Spleen (tissue), 11 donors: ENCODE measurements around the gene P2RY11. TPM values are rescaled to one million over a fixed set of nuclear protein-coding genes. Genes with fewer than 3 reads are reported as not detected.

Experiments used
- DNase-seq: peaks from one replicate; pipeline ENCODE4 v3.0.0-alpha.2; 2020
- H3K27ac ChIP-seq, 8 donors: fragments of 200-600 bp; sonication (generic) in 7 of 8; 1 replicate in 4 of 8; 2 replicates in 4 of 8; pipeline versions ENCODE4 v1.5.0 to v1.8.0; 2016 to 2021; ENCODE audit warnings: inconsistent platforms in 4 of 8, mild to moderate bottlenecking in 4 of 8, moderate library complexity in 1 of 8
- H3K27me3 ChIP-seq, 7 donors: fragments of 200-600 bp; sonication (generic) in 6 of 7; replicated peaks in 1 of 7; 1 replicate in 4 of 7; 2 replicates in 3 of 7; pipeline versions ENCODE4 v1.5.0 to v1.8.0; 2016 to 2021; ENCODE audit warnings: inconsistent platforms in 3 of 7, mild to moderate bottlenecking in 1 of 7
- H3K36me3 ChIP-seq, 6 donors: fragments of 200-600 bp; sonication (generic) in 5 of 6; 1 replicate in 4 of 6; 2 replicates in 2 of 6; pipeline versions ENCODE4 v1.5.0 to v1.8.0; 2016 to 2021; ENCODE audit warnings: inconsistent platforms in 2 of 6
- H3K4me1 ChIP-seq, 6 donors: fragments of 200-600 bp; sonication (generic) in 5 of 6; 1 replicate in 3 of 6; 2 replicates in 3 of 6; pipeline versions ENCODE4 v1.5.0 to v1.8.0; 2016 to 2021; ENCODE audit warnings: inconsistent platforms in 3 of 6
- H3K4me3 ChIP-seq, 8 donors: fragments of 200-600 bp; sonication (generic) in 7 of 8; 1 replicate in 4 of 8; 2 replicates in 4 of 8; pipeline versions ENCODE4 v1.5.0 to v1.8.0; 2016 to 2021; ENCODE audit warnings: inconsistent platforms in 4 of 8, mild to moderate bottlenecking in 4 of 8, moderate library complexity in 2 of 8
- H3K9me3 ChIP-seq, 8 donors: fragments of 200-600 bp; sonication (generic) in 7 of 8; 1 replicate in 4 of 8; 2 replicates in 4 of 8; pipeline versions ENCODE4 v1.5.0 to v1.8.0; 2016 to 2021; ENCODE audit warnings: inconsistent platforms in 4 of 8
- POLR2A ChIP-seq, 3 donors: fragments of 450-650 bp; IDR thresholded peaks; one replicate each; pipeline ENCODE4 v1.5.1; 2017; ENCODE audit warnings: antibody characterized with exemption in 3 of 3, mild to moderate bottlenecking in 1 of 3
- POLR2AphosphoS5 ChIP-seq, 3 donors: sonication (generic); formaldehyde crosslinking; IDR thresholded peaks; one replicate each; pipeline ENCODE4 v1.5.1; 2017; ENCODE audit warnings: antibody characterized with exemption in 3 of 3
- WGBS, 5 donors: extraction: QIAGEN DNeasy Blood & Tissue Kit in 3 of 5; methylation state at CpG; one replicate each; pipeline versions ENCODE4 v1.1.5 to v1.1.7; 2013 to 2018; 5-methylcytosine and 5-hydroxymethylcytosine counted together
- intact Hi-C: fragments of 100-400 bp; cut with DNase I; formaldehyde crosslinking; loops from one replicate; pipeline ENCODE4 v1.15.0; 2023; ENCODE audit warnings: low total_unique reads
- polyA plus RNA-seq, 3 donors: library from polyadenylated mRNA; stranded (reverse); fragments of 200-250 nt; gene quantifications; one replicate each; pipeline ENCODE4 v1.2.1, GENCODE V29; 2013
- total RNA-seq, 7 donors: library from RNA; depleted of rRNA in 3 of 7; stranded (reverse); fragments of >200 nt in 3 of 7; fragmentation: NEBNext Ultra II Directional in 4 of 7; extraction: Animal tissue kit (Norgen Biotek cat#: 25700) in 4 of 7; gene quantifications; one replicate each; pipeline versions ENCODE4 v1.1.0 to v1.2.1, GENCODE V29; 2016 to 2021
- TF ChIP-seq, protein P1 (sequence below), 11 experiments: fragments of 200-600 bp in 7 of 11; fragments of 450-650 bp in 4 of 11; sonication (generic) in 4 of 11; IDR thresholded peaks in 8 of 11; conservative IDR thresholded peaks in 3 of 11; 1 replicate in 7 of 11; 2 replicates in 4 of 11; pipeline versions ENCODE4 v1.4.0 to v1.8.0; 2016 to 2021; ENCODE audit warnings: antibody characterized with exemption in 11 of 11, inconsistent platforms in 4 of 11, mild to moderate bottlenecking in 1 of 11
- donor health status: healthy with polysubstance abuse.
- donor health status: DM: no; HTN: no; CAD: no; lungs with moderate emphysema.
- donor health status: DM: no; HTN: no; CAD: no.
- donor health status: Bipolar disorder and iron deficiency.
- donor health status: healthy.
- donor health status: DM: no; HTN: no; CAD: no.
- donor health status: DM: yes; HTN: yes; CAD: no.

The P2RY11 gene
- total and polyA plus RNA-seq, 10 donors = 7.9 to 24.2 (median 16.9) TPM

DNA sequence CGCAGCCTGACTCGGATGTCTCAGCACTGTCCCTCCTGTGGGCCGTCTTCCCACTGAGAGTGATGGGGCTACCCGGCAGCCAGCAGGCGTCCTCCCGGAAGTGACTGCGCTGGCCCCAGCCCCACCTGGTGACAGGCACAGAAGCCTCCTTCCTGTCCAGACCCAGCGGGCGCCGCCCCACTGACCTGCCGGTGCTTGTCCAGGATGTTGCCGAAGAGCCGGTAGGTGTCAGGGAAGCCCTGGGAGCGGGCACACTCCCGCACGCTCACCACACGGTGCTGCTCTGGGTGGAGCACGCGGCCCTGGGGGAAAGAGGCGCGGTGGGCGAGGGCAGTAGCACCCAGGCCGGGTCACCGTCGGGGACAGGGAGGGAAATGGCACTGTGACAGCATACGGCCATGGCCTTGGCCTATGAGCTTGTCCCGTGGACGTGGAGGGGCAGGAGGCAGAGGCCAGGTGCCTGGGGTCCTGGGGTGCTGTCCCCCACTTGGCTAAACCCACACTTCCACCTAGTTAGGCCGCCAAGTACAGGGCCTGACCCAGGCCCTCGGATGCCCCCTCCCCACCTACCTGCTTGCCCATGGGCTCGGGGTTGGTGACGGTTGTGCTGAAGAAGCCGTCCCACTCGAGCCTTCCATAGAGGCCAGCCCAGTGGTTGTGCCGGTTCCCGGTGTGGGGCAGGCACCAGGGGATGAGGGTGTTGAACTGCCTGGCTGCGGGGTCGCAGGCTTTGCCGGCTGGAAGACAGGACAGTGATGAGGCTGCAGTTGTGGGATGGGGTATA is 24.2 kb downstream of the P2RY11 start:
- Histone ChIP-seq H3K36me3 (peaks cover 0 to 100% (median 97%) of the 10 kb centered on the region in 6 donors), H3K4me1 (no peaks in the 10 kb centered on the region), H3K4me3 (no peak overlapping the region), H3K27ac (no peak overlapping the region), H3K27me3 (no peaks in the 10 kb centered on the region), H3K9me3 (no peaks in the 10 kb centered on the region)
- no peak for DNase-seq
- TF ChIP-seq, protein P1, sequence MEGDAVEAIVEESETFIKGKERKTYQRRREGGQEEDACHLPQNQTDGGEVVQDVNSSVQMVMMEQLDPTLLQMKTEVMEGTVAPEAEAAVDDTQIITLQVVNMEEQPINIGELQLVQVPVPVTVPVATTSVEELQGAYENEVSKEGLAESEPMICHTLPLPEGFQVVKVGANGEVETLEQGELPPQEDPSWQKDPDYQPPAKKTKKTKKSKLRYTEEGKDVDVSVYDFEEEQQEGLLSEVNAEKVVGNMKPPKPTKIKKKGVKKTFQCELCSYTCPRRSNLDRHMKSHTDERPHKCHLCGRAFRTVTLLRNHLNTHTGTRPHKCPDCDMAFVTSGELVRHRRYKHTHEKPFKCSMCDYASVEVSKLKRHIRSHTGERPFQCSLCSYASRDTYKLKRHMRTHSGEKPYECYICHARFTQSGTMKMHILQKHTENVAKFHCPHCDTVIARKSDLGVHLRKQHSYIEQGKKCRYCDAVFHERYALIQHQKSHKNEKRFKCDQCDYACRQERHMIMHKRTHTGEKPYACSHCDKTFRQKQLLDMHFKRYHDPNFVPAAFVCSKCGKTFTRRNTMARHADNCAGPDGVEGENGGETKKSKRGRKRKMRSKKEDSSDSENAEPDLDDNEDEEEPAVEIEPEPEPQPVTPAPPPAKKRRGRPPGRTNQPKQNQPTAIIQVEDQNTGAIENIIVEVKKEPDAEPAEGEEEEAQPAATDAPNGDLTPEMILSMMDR (IDR thresholded peaks at IDR 0.05 in 8 of 11, conservative IDR thresholded peaks at IDR 0.05 in 3 of 11) = no peak
- peak in 1 of 3 donors; percentile 48 for TF ChIP-seq POLR2AphosphoS5 (IDR thresholded peaks at IDR 0.05)
- 84 to 98% (median 93%) methylated on average over 18 to 39 of the region's 39 CpGs for WGBS, 5 donors
- intact Hi-C loops = no loop called here

DNA sequence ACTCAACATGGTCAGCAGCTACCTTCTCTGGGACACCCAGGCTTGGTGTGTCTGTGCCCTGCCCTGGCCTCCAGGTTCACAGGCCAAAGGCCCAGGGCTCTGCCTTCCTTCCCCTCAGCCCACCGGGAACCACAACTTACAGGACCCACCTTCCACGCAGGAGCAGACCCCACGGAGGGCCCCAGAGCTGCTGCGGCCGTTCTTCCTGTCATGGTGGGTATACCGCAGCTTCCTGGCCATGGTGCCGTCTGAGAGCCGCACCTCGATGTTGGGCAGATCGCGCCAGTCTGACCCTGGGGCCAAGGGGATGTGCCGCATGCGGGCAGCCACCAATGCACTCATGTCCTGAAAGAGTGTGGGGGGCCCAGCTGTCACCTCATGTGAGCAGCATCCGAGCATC is 25.4 kb downstream of the P2RY11 start:
- no peak for DNase-seq
- Histone ChIP-seq H3K9me3 (no peaks in the 10 kb centered on the region), H3K27ac (no peak overlapping the region), H3K4me3 (no peak overlapping the region), H3K27me3 (no peaks in the 10 kb centered on the region), H3K36me3 (peaks cover 0 to 100% (median 100%) of the 10 kb centered on the region in 6 donors), H3K4me1 (peaks cover 0 to 6% (median 0%) of the 10 kb centered on the region in 6 donors)
- peak in 1 of 3 donors; percentile 35 for TF ChIP-seq POLR2AphosphoS5 (IDR thresholded peaks at IDR 0.05)
- TF ChIP-seq, protein P1 (IDR thresholded peaks at IDR 0.05 in 8 of 11, conservative IDR thresholded peaks at IDR 0.05 in 3 of 11) = no peak
- intact Hi-C loops = no loop called here
- WGBS, 5 donors = 90 to 98% (median 95%) methylated on average over 1 to 14 of the region's 14 CpGs

DNA sequence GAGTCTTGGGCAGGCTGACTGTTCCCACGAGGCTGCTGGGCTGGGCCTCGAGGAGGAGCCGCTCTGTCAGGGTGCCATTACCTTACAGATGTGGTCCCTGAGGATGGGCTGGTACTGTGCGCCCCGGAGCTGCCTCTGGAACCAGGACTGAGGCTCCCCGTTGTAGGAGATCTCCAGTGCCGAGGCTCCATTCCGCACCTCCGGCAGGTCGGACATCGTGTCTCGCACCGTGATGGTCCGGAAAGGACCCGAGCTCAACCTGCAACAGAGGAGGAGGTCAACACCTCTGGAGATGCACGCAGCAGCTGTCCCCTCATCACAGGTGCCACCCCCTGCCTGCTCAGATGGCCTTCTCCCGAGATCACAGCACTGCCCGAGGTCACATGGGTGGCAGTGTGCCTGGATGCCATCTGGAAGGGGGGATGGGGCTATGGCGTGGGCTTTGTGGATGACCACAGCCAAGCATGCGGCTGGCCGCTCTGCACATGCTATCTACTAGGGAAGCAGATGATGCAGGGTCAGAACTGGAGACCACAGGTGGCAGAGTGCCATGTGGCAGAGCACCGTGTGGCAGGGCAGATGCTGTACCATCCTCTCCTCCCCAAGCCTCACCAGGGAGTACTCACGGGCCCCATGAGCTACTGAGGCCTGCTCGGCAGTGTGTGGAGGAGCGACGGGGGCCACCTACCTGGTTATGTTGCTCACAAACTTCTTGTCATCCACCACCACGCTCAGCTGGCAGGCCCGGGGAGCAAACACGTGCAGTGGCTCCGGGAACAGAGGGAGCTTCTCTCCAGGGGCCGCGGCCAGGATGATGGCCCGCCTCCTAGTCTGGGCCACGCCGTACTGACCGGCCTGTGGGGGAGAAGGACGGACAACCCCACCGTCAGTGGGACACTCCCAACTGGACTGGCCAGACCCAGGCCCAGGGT is 26.5 kb downstream of the P2RY11 start:
- H3K4me3 ChIP-seq = no peak overlapping the region
- H3K27ac ChIP-seq = no peak overlapping the region
- H3K9me3 ChIP-seq = no peaks in the 10 kb centered on the region
- TF ChIP-seq, protein P1 (IDR thresholded peaks at IDR 0.05 in 8 of 11, conservative IDR thresholded peaks at IDR 0.05 in 3 of 11) = no peak
- TF ChIP-seq POLR2AphosphoS5 (IDR thresholded peaks at IDR 0.05) (no peak), POLR2A (IDR thresholded peaks at IDR 0.05) (no peak)
- H3K36me3 ChIP-seq = peaks cover 0 to 100% (median 99%) of the 10 kb centered on the region in 6 donors
- no peak for DNase-seq
- peaks cover 0 to 15% (median 0%) of the 10 kb centered on the region in 6 donors for H3K4me1 ChIP-seq
- 88 to 93% (median 91%) methylated on average over 12 to 38 of the region's 38 CpGs for WGBS, 5 donors
- no peaks in the 10 kb centered on the region for H3K27me3 ChIP-seq
- intact Hi-C loops = no loop called here
